Measurements from ENCODE around the gene GNAZ.

DNA sequence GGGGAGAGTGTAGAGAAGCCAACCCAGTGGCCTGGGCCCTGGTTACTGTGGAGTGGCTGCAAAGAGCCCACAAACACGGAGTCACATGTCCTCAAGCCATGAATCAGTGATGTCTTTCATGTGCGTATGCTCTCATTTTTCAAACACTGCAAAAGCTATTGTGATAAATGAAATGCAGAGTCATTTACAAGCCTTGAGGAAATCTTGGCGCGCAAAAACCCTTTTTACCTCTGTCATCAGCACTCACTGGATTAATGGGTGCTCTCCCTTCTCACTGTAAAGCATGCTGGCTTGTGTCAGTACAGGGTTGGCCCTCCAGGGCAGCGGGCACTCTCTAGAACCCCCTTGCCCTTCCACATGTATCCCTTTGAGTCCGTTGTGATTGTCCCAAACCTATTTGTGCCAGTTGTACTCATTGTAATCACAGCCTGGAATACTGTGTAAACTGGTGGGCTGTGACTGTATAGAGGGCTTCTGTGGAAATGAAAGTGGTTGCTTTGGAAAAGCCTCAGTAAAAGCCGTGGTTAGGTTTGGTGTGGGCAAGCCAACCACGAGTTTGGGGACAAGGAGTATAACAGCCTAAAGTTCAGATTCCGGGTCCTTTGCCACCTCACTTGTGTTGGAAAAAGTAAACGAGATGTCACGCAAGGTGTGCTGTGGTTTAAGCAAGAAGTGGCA, 10.4 kb downstream of the GNAZ start:
- TF ChIP-seq POLR2A (IDR thresholded peaks at IDR 0.05): no peak
- TF ChIP-seq, protein P1, sequence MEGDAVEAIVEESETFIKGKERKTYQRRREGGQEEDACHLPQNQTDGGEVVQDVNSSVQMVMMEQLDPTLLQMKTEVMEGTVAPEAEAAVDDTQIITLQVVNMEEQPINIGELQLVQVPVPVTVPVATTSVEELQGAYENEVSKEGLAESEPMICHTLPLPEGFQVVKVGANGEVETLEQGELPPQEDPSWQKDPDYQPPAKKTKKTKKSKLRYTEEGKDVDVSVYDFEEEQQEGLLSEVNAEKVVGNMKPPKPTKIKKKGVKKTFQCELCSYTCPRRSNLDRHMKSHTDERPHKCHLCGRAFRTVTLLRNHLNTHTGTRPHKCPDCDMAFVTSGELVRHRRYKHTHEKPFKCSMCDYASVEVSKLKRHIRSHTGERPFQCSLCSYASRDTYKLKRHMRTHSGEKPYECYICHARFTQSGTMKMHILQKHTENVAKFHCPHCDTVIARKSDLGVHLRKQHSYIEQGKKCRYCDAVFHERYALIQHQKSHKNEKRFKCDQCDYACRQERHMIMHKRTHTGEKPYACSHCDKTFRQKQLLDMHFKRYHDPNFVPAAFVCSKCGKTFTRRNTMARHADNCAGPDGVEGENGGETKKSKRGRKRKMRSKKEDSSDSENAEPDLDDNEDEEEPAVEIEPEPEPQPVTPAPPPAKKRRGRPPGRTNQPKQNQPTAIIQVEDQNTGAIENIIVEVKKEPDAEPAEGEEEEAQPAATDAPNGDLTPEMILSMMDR (IDR thresholded peaks at IDR 0.05): no peak

All from testis (tissue), 2 donors.